HCT116 (cell line): ENCODE data around the gene TBX3.

Source experiments
- CTCF ChIP-seq, 3 experiments: fragments of 200-600 bp in 1 of 3; sonication (generic) in 1 of 3; IDR thresholded peaks in 2 of 3; conservative IDR thresholded peaks in 1 of 3; 2 replicates each; pipeline ENCODE4 v1.5.1; 2012 to 2017; ENCODE audit warnings: low read depth in 2 of 3, low read length in 2 of 3, antibody characterized with exemption in 1 of 3, borderline replicate concordance in 1 of 3, control low read depth in 1 of 3, mild to moderate bottlenecking in 1 of 3, mixed read lengths in 1 of 3, mixed run types in 1 of 3, moderate library complexity in 1 of 3; ENCODE audit not compliant: insufficient read depth in 1 of 3
- EGR1 ChIP-seq: IDR thresholded peaks from 2 replicates; pipeline ENCODE4 v1.6.1; 2012; ENCODE audit warnings: low read depth
- ELF1 ChIP-seq: IDR thresholded peaks from 2 replicates; pipeline ENCODE4 v1.6.1; 2012; ENCODE audit warnings: low read depth, borderline replicate concordance
- EZH2 ChIP-seq: fragments of 200-600 bp; sonication (generic); IDR thresholded peaks from 2 replicates; pipeline ENCODE4 v1.6.1; 2017; ENCODE audit warnings: antibody characterized with exemption, mixed run types
- FOSL1 ChIP-seq: IDR thresholded peaks from 2 replicates; pipeline ENCODE4 v1.6.1; 2012; ENCODE audit warnings: low read depth
- JUND ChIP-seq: IDR thresholded peaks from 2 replicates; pipeline ENCODE4 v1.6.1; 2012
- POLR2A ChIP-seq: IDR thresholded peaks from 2 replicates; pipeline ENCODE4 v1.7.0; 2011; ENCODE audit warnings: borderline replicate concordance; ENCODE audit not compliant: insufficient read depth, insufficient read length; ENCODE audit errors: extremely low read depth
- POLR2AphosphoS5 ChIP-seq: IDR thresholded peaks from 2 replicates; pipeline ENCODE4 v1.6.1; 2011; ENCODE audit warnings: mild to moderate bottlenecking, low read depth, low read length, moderate library complexity
- RAD21 ChIP-seq: IDR thresholded peaks from 2 replicates; pipeline ENCODE4 v1.6.1; 2012; ENCODE audit warnings: low read depth, mild to moderate bottlenecking
- REST ChIP-seq: IDR thresholded peaks from 2 replicates; pipeline ENCODE4 v1.6.1; 2012; ENCODE audit warnings: low read depth
- SRF ChIP-seq: IDR thresholded peaks from 2 replicates; pipeline ENCODE4 v1.6.1; 2012; ENCODE audit warnings: low read depth
- TCF7L2 ChIP-seq: IDR thresholded peaks from 2 replicates; pipeline ENCODE4 v1.7.0; 2011; ENCODE audit warnings: borderline replicate concordance, inconsistent platforms; ENCODE audit not compliant: insufficient read depth, insufficient read length; ENCODE audit errors: extremely low read depth

- TF ChIP-seq RAD21 (no peak), CTCF (IDR thresholded peaks at IDR 0.05 in 2 of 3, conservative IDR thresholded peaks at IDR 0.05 in 1 of 3; ENCODE audit: borderline replicate concordance in 1 of 3, insufficient read depth in 1 of 3, low read depth in 2 of 3, low read length in 2 of 3) (no peak), REST (no peak), EZH2 (no peak), FOSL1 (no peak), EGR1 (no peak), TCF7L2 (no peak), POLR2AphosphoS5 (no peak), JUND (no peak), ELF1 (no peak), POLR2A (no peak), SRF (no peak)
Measured at GRCh38 chr12:114701104-114701414, 17.1 kb upstream of the TBX3 start.
